WTC11 (cell line): Measurements from ENCODE around the gene ENPP6.

Source experiments
- CTCF ChIP-seq: fragments of 200-600 bp; IDR thresholded peaks from 2 replicates; pipeline ENCODE4 v1.8.0; 2022; ENCODE audit warnings: antibody characterized with exemption
- ESRRA ChIP-seq: sonication (generic); formaldehyde crosslinking; IDR thresholded peaks from 2 replicates; pipeline ENCODE4 v1.8.1; 2022; ENCODE audit warnings: mild to moderate bottlenecking, missing genetic modification reagents, borderline replicate concordance
- FOXJ3 ChIP-seq: sonication (generic); formaldehyde crosslinking; IDR thresholded peaks from 2 replicates; pipeline ENCODE4 v1.9.0; 2021; ENCODE audit warnings: missing genetic modification reagents, mild to moderate bottlenecking, borderline replicate concordance
- HMGXB4 ChIP-seq: sonication (generic); formaldehyde crosslinking; IDR thresholded peaks from 2 replicates; pipeline ENCODE4 v1.8.1; 2023; ENCODE audit warnings: mild to moderate bottlenecking, moderate library complexity, missing genetic modification reagents
- IRF1 ChIP-seq: sonication (generic); formaldehyde crosslinking; IDR thresholded peaks from 2 replicates; pipeline ENCODE4 v1.8.0; 2023; ENCODE audit warnings: missing genetic modification reagents
- IRF2 ChIP-seq: sonication (generic); formaldehyde crosslinking; IDR thresholded peaks from 2 replicates; pipeline ENCODE4 v1.8.0; 2022; ENCODE audit warnings: low read depth, missing genetic modification reagents, borderline replicate concordance
- JUN ChIP-seq: sonication (generic); formaldehyde crosslinking; IDR thresholded peaks from 2 replicates; pipeline ENCODE4 v1.8.0; 2023; ENCODE audit warnings: mild to moderate bottlenecking, missing genetic modification reagents
- PRDM15 ChIP-seq: sonication (generic); formaldehyde crosslinking; IDR thresholded peaks from 2 replicates; pipeline ENCODE4 v1.8.0; 2022; ENCODE audit warnings: missing genetic modification reagents
- SMAD4 ChIP-seq: sonication (generic); formaldehyde crosslinking; IDR thresholded peaks from 2 replicates; pipeline ENCODE4 v1.8.0; 2022; ENCODE audit warnings: mild to moderate bottlenecking, missing genetic modification reagents

- TF ChIP-seq CTCF (no peak), PRDM15 (CRISPR knock-in tag) (no peak), IRF1 (CRISPR knock-in tag) (no peak), IRF2 (CRISPR knock-in tag) (no peak), JUN (CRISPR knock-in tag) (no peak), ESRRA (no peak), HMGXB4 (CRISPR knock-in tag) (no peak), SMAD4 (CRISPR knock-in tag) (no peak), FOXJ3 (CRISPR knock-in tag) (no peak)
These were observed 113.1 kb downstream of the ENPP6 start for GRCh38 chr4:184104419-184105101.
